HUES48 (cell line): ENCODE results near the gene HLA-DRA.

Experiments
- H3K27ac ChIP-seq: one replicate; pipeline ENCODE4 v1.7.0; 2013; ENCODE audit warnings: low read depth, low read length, inconsistent platforms
- H3K27me3 ChIP-seq: 2 replicates; pipeline ENCODE4 v1.6.1; 2013; ENCODE audit warnings: mild to moderate bottlenecking, low read length; ENCODE audit not compliant: control insufficient read depth, insufficient read depth
- H3K36me3 ChIP-seq: 2 replicates; pipeline ENCODE4 v1.6.1; 2013; ENCODE audit warnings: low read length; ENCODE audit not compliant: control insufficient read depth, insufficient read depth
- H3K4me1 ChIP-seq: 2 replicates; pipeline ENCODE4 v1.6.1; 2013; ENCODE audit warnings: mild to moderate bottlenecking, low read length; ENCODE audit not compliant: control insufficient read depth, insufficient read depth
- H3K4me3 ChIP-seq: 2 replicates; pipeline ENCODE4 v1.5.1; 2013; ENCODE audit warnings: mild to moderate bottlenecking, low read depth, low read length
- H3K9ac ChIP-seq: 2 replicates; pipeline ENCODE4 v1.6.1; 2013; ENCODE audit warnings: mild to moderate bottlenecking, low read depth, low read length, moderate library complexity
- H3K9me3 ChIP-seq: 2 replicates; pipeline ENCODE4 v1.6.1; 2013; ENCODE audit warnings: low read length; ENCODE audit not compliant: control insufficient read depth, insufficient read depth

The HLA-DRA gene

GRCh38 chr6:32475392-32476206, 35.9 kb downstream of the HLA-DRA start:
- H3K9ac ChIP-seq: no peak overlapping the region

GRCh38 chr6:32483968-32484613, 44.4 kb downstream of the HLA-DRA start:
- H3K27me3 ChIP-seq: no peaks in the 10 kb centered on the region
- no peak overlapping the region for H3K9ac ChIP-seq
- no peaks in the 10 kb centered on the region for H3K36me3 ChIP-seq
- H3K27ac ChIP-seq: no peak overlapping the region
- H3K4me3 ChIP-seq: no peak overlapping the region
- H3K4me1 ChIP-seq: no peaks in the 10 kb centered on the region
- H3K9me3 ChIP-seq: no peaks in the 10 kb centered on the region

More at GRCh38 chr6:32475392-32476206, 35.9 kb downstream of the HLA-DRA start:
- Histone ChIP-seq H3K4me3 (no peak overlapping the region), H3K36me3 (no peaks in the 10 kb centered on the region), H3K4me1 (no peaks in the 10 kb centered on the region), H3K9me3 (peaks cover 9% of the 10 kb centered on the region; the same call in 1 of the 2 replicates), H3K27ac (no peak overlapping the region), H3K27me3 (no peaks in the 10 kb centered on the region)

- Histone ChIP-seq H3K4me3 (no peak overlapping the region), H3K36me3 (no peaks in the 10 kb centered on the region), H3K27me3 (no peaks in the 10 kb centered on the region), H3K4me1 (no peaks in the 10 kb centered on the region), H3K9ac (no peak overlapping the region), H3K27ac (no peak overlapping the region), H3K9me3 (no peaks in the 10 kb centered on the region)
Measured at GRCh38 chr6:32484614-32484998, 44.9 kb downstream of the HLA-DRA start.

- H3K9ac ChIP-seq: no peak overlapping the region
- H3K4me1 ChIP-seq: no peaks in the 10 kb centered on the region
- no peaks in the 10 kb centered on the region for H3K36me3 ChIP-seq
- no peaks in the 10 kb centered on the region for H3K9me3 ChIP-seq
- no peaks in the 10 kb centered on the region for H3K27me3 ChIP-seq
- no peak overlapping the region for H3K4me3 ChIP-seq
- H3K27ac ChIP-seq: no peak overlapping the region
Measured at GRCh38 chr6:32488083-32488482, 48.4 kb downstream of the HLA-DRA start.

GRCh38 chr6:32491700-32492099, 52.0 kb downstream of the HLA-DRA start:
- Histone ChIP-seq H3K27me3 (no peaks in the 10 kb centered on the region), H3K36me3 (no peaks in the 10 kb centered on the region), H3K4me3 (no peak overlapping the region), H3K4me1 (no peaks in the 10 kb centered on the region), H3K9ac (no peak overlapping the region), H3K9me3 (no peaks in the 10 kb centered on the region), H3K27ac (no peak overlapping the region)

- Histone ChIP-seq H3K9ac (no peak overlapping the region), H3K4me3 (no peak overlapping the region), H3K27me3 (no peaks in the 10 kb centered on the region), H3K27ac (no peak overlapping the region), H3K9me3 (no peaks in the 10 kb centered on the region), H3K36me3 (no peaks in the 10 kb centered on the region), H3K4me1 (no peaks in the 10 kb centered on the region)
Measured at GRCh38 chr6:32492351-32492750, 52.7 kb downstream of the HLA-DRA start.
